H1 (cell line): ENCODE data around the gene COL20A1. TPM values are rescaled to one million over a fixed set of nuclear protein-coding genes. Genes with fewer than 3 reads are reported as not detected.

ENCODE experiments used
- CTCF ChIA-PET: fragments of 300-600 bp; sonication (Branson Sonifier 250); formaldehyde crosslinking; loops from one replicate; lab custom pipeline; 2021; ENCODE audit not compliant: partially characterized antibody; lab: Charles Lee
- POLR2A ChIA-PET: fragments of 300-600 bp; sonication (Branson Sonifier 250); formaldehyde crosslinking; loops from one replicate; lab custom pipeline; 2021; ENCODE audit warnings: inconsistent platforms; ENCODE audit not compliant: partially characterized antibody; lab: Charles Lee
- DNase-seq, 2 experiments: peaks; one replicate each; pipeline versions ENCODE4 v3.0.0 to v3.0.0-alpha.2; 2010 to 2022; ENCODE audit warnings: low spot score in 2 of 2, low read depth in 1 of 2, mixed read lengths in 1 of 2
- FAIRE-seq: peaks from 2 replicates; lab custom pipeline; 2011; peaks lifted over from hg19 to GRCh38; lab: Jason Lieb, UNC
- H2AFZ ChIP-seq: 2 replicates; pipeline ENCODE4 v1.8.1; 2012; ENCODE audit warnings: low read length, inconsistent platforms
- H2AK5ac ChIP-seq: 2 replicates; pipeline ENCODE4 v1.6.1; 2013; ENCODE audit warnings: low read depth, low read length
- H2BK120ac ChIP-seq: replicated peaks from 2 replicates; pipeline ENCODE3; 2013; ENCODE audit warnings: low read depth, low read length, inconsistent platforms
- H2BK12ac ChIP-seq: 2 replicates; pipeline ENCODE4 v1.6.1; 2013; ENCODE audit warnings: low read depth, low read length
- H2BK15ac ChIP-seq: 2 replicates; pipeline ENCODE4 v1.6.1; 2013; ENCODE audit warnings: low read length
- H2BK20ac ChIP-seq: 2 replicates; pipeline ENCODE4 v1.6.1; 2013; ENCODE audit warnings: low read length
- H2BK5ac ChIP-seq: 2 replicates; pipeline ENCODE4 v1.6.1; 2013; ENCODE audit warnings: low read depth, low read length
- H3K14ac ChIP-seq: 2 replicates; pipeline ENCODE4 v1.6.1; 2013; ENCODE audit warnings: inconsistent platforms; ENCODE audit not compliant: insufficient read length
- H3K18ac ChIP-seq: 2 replicates; pipeline ENCODE4 v1.6.1; 2013; ENCODE audit warnings: low read length; ENCODE audit errors: extremely low read depth
- H3K23ac ChIP-seq: 2 replicates; pipeline ENCODE4 v1.6.1; 2013; ENCODE audit warnings: inconsistent platforms; ENCODE audit not compliant: insufficient read length
- H3K23me2 ChIP-seq: 2 replicates; pipeline ENCODE4 v1.6.1; 2013; ENCODE audit warnings: low read depth, low read length
- H3K27ac ChIP-seq: 2 replicates; pipeline ENCODE4 v1.6.1; 2011; ENCODE audit warnings: low read depth, low read length, inconsistent platforms
- H3K27me3 ChIP-seq, 4 experiments: replicated peaks in 1 of 4; 1 replicate in 1 of 4; 2 replicates in 3 of 4; pipeline versions ENCODE4 v1.6.1 to v1.8.1; 2011 to 2013; ENCODE audit warnings: low read length in 3 of 4, mild to moderate bottlenecking in 3 of 4, inconsistent platforms in 2 of 4, mixed read lengths in 2 of 4, moderate library complexity in 1 of 4; ENCODE audit not compliant: control insufficient read depth in 3 of 4, insufficient read depth in 3 of 4; ENCODE audit errors: extremely low read depth in 1 of 4
- H3K36me3 ChIP-seq, 4 experiments: 2 replicates each; pipeline versions ENCODE4 v1.6.1 to v1.8.1; 2011 to 2013; ENCODE audit warnings: mild to moderate bottlenecking in 4 of 4, low read length in 3 of 4, moderate library complexity in 2 of 4, control low read depth in 1 of 4, inconsistent platforms in 1 of 4; ENCODE audit not compliant: insufficient read depth in 4 of 4, control insufficient read depth in 2 of 4
- H3K4ac ChIP-seq: replicated peaks from 2 replicates; pipeline ENCODE3; 2013; ENCODE audit warnings: low read length, low read depth, mixed read lengths, inconsistent platforms; ENCODE audit not compliant: insufficient read length
- H3K4me1 ChIP-seq, 4 experiments: replicated peaks in 1 of 4; 1 replicate in 1 of 4; 2 replicates in 3 of 4; pipeline versions ENCODE4 v1.6.1 to v1.8.1; 2011 to 2013; ENCODE audit warnings: low read length in 3 of 4, inconsistent platforms in 2 of 4, mixed read lengths in 1 of 4; ENCODE audit not compliant: insufficient read depth in 4 of 4, control insufficient read depth in 3 of 4
- H3K4me2 ChIP-seq, 2 experiments: 2 replicates each; pipeline versions ENCODE4 v1.6.1 to v1.8.1; 2011 to 2013; ENCODE audit warnings: low read depth in 2 of 2, low read length in 2 of 2, control low read depth in 1 of 2, inconsistent platforms in 1 of 2, mild to moderate bottlenecking in 1 of 2; ENCODE audit not compliant: insufficient read depth in 1 of 2
- H3K4me3 ChIP-seq, 4 experiments: fragments of 200-600, 300-600 bp in 1 of 4; sonication (generic), shearing (Covaris generic), sonication (Bioruptor Twin) in 1 of 4; 2 replicates each; pipeline versions ENCODE4 v1.5.1 to v1.8.1; 2011 to 2016; ENCODE audit warnings: low read length in 4 of 4, low read depth in 3 of 4, control low read depth in 2 of 4, inconsistent platforms in 2 of 4, mild to moderate bottlenecking in 2 of 4, mixed read lengths in 1 of 4, moderate library complexity in 1 of 4; ENCODE audit not compliant: insufficient read depth in 2 of 4; ENCODE audit errors: extremely low read depth in 1 of 4
- H3K56ac ChIP-seq: replicated peaks from 2 replicates; pipeline ENCODE3; 2013; ENCODE audit warnings: low read depth, mild to moderate bottlenecking, mixed read lengths, low read length, inconsistent platforms; ENCODE audit not compliant: insufficient read length
- H3K79me1 ChIP-seq: 2 replicates; pipeline ENCODE4 v1.6.1; 2013; ENCODE audit warnings: low read depth, low read length, control low read depth
- H3K79me2 ChIP-seq, 2 experiments: 2 replicates each; pipeline versions ENCODE4 v1.6.1 to v1.8.1; 2012 to 2013; ENCODE audit warnings: low read length in 2 of 2, mild to moderate bottlenecking in 2 of 2, inconsistent platforms in 1 of 2; ENCODE audit not compliant: insufficient read depth in 2 of 2, control insufficient read depth in 1 of 2
- H3K9ac ChIP-seq, 4 experiments: replicated peaks in 1 of 4; 1 replicate in 1 of 4; 2 replicates in 3 of 4; pipeline versions ENCODE4 v1.6.1 to v1.8.1; 2011 to 2013; ENCODE audit warnings: low read depth in 3 of 4, low read length in 3 of 4, control low read depth in 2 of 4, mild to moderate bottlenecking in 2 of 4, moderate library complexity in 2 of 4, inconsistent platforms in 1 of 4; ENCODE audit errors: extremely low read depth in 1 of 4
- H3K9me3 ChIP-seq, 2 experiments: 2 replicates each; pipeline versions ENCODE4 v1.6.1 to v1.8.1; 2012 to 2013; ENCODE audit warnings: mild to moderate bottlenecking in 2 of 2, moderate library complexity in 2 of 2, control low read depth in 1 of 2, inconsistent platforms in 1 of 2, low read depth in 1 of 2, low read length in 1 of 2, mixed read lengths in 1 of 2; ENCODE audit not compliant: insufficient read depth in 2 of 2
- H4K20me1 ChIP-seq, 2 experiments: replicated peaks in 1 of 2; 2 replicates each; pipeline versions ENCODE3 to v1.8.1; 2011 to 2013; ENCODE audit warnings: inconsistent platforms in 2 of 2, low read length in 2 of 2, mild to moderate bottlenecking in 1 of 2; ENCODE audit not compliant: insufficient read depth in 2 of 2, control insufficient read depth in 1 of 2
- H4K5ac ChIP-seq: 2 replicates; pipeline ENCODE4 v1.6.1; 2013; ENCODE audit warnings: low read length, low read depth, mixed read lengths, inconsistent platforms; ENCODE audit not compliant: insufficient read length
- H4K8ac ChIP-seq: 2 replicates; pipeline ENCODE4 v1.8.0; 2013; ENCODE audit warnings: mild to moderate bottlenecking, moderate library complexity, low read length, inconsistent platforms; ENCODE audit not compliant: insufficient read depth; ENCODE audit errors: extremely low read depth
- H4K91ac ChIP-seq: replicated peaks from 2 replicates; pipeline ENCODE3; 2013; ENCODE audit warnings: low read length, mixed read lengths, inconsistent platforms; ENCODE audit not compliant: insufficient read length
- CHD1 ChIP-seq: IDR thresholded peaks from 2 replicates; pipeline ENCODE4 v1.6.1; 2012; ENCODE audit warnings: low read depth, low read length, improper control_type of control experiment
- CREB1 ChIP-seq: IDR thresholded peaks from 2 replicates; pipeline ENCODE4 v1.6.1; 2012; ENCODE audit warnings: inconsistent platforms
- GABPA ChIP-seq: IDR thresholded peaks from 2 replicates; pipeline ENCODE4 v1.6.1; 2011; ENCODE audit warnings: mild to moderate bottlenecking, low read length, moderate library complexity, borderline replicate concordance; ENCODE audit not compliant: insufficient read depth
- HDAC2 ChIP-seq, 2 experiments: fragments of 300-600 bp in 1 of 2; sonication (generic) in 1 of 2; IDR thresholded peaks; 2 replicates each; pipeline ENCODE4 v1.6.1; 2011 to 2012; ENCODE audit warnings: low read depth in 2 of 2, low read length in 2 of 2, mild to moderate bottlenecking in 2 of 2, moderate library complexity in 2 of 2, borderline replicate concordance in 1 of 2, inconsistent platforms in 1 of 2
- POLR2A ChIP-seq, 2 experiments: IDR thresholded peaks; 1 replicate in 1 of 2; 2 replicates in 1 of 2; pipeline ENCODE4 v1.6.1; 2011; ENCODE audit warnings: low read depth in 2 of 2, low read length in 2 of 2, mild to moderate bottlenecking in 2 of 2; ENCODE audit errors: control extremely low read depth in 1 of 2
- POU5F1 ChIP-seq: IDR thresholded peaks from 2 replicates; pipeline ENCODE4 v1.6.1; 2011; ENCODE audit warnings: low read depth, mild to moderate bottlenecking, low read length, moderate library complexity
- SRF ChIP-seq: IDR thresholded peaks from 2 replicates; pipeline ENCODE4 v1.6.1; 2011; ENCODE audit warnings: mild to moderate bottlenecking, low read depth, low read length, moderate library complexity
- WGBS, 2 experiments: shearing (Covaris generic) in 1 of 2; methylation state at CpG; one replicate each; pipeline versions ENCODE4 v1.1.6 to v1.1.7; 2013 to 2015; ENCODE audit warnings: low lambda C conversion rate in 2 of 2, mixed read lengths in 2 of 2, inconsistent platforms in 1 of 2, low coverage in 1 of 2, missing lambda C conversion rate in 1 of 2; ENCODE audit not compliant: insufficient replicate concordance in 2 of 2, insufficient coverage in 1 of 2, insufficient read length in 1 of 2; ENCODE audit errors: extremely low coverage in 1 of 2, missing lambda C conversion rate in 1 of 2; 5-methylcytosine and 5-hydroxymethylcytosine counted together
- polyA plus RNA-seq, 7 experiments: library from polyadenylated mRNA; depleted of rRNA in 3 of 7; stranded (reverse) in 5 of 7; unstranded in 2 of 7; fragments of >200 nt in 5 of 7; fragments of 200-250 nt in 2 of 7; gene quantifications; 1 replicate in 5 of 7; 2 replicates in 1 of 7; 4 replicates in 1 of 7; pipeline versions ENCODE4 v1.2.1 to v1.2.3, GENCODE V29; 2011 to 2013; ENCODE audit warnings: missing spikeins in 2 of 7, mixed read lengths in 2 of 7
- total RNA-seq: library from RNA; stranded (reverse); fragmentation: NEBNext Ultra II Directional; extraction: Animal tissue kit (Norgen Biotek cat#: 25700); gene quantifications from 2 replicates; pipeline ENCODE4 v1.2.1, GENCODE V29; 2021

COL20A1 gene
- total and polyA plus RNA-seq, 2 of the 8 experiments (the other 6 are each of a cell fraction or from before 2014, with no cell fraction given), result 0.19 to 0.21 TPM

GRCh38 chr20:63283397-63284082, 9.4 kb upstream of the COL20A1 start:
- CTCF ChIA-PET, result interaction anchor here (1.1 to 9.6 kb wide), 7 partner anchors 7 to 93 kb away, joined by 3 to 82 read pairs (median 3); partner anchors contain the start of gene YTHDF1
- H2AK5ac ChIP-seq, result no peak overlapping the region
- no peak overlapping the region for H3K23ac ChIP-seq
- no peak overlapping the region for H3K18ac ChIP-seq
- no peak overlapping the region for H3K27ac ChIP-seq
- H2BK12ac ChIP-seq, result no peak overlapping the region
- TF ChIP-seq CREB1, result no peak
- TF ChIP-seq SRF, result no peak
- TF ChIP-seq GABPA, result no peak
- no peak for TF ChIP-seq HDAC2 (IDR thresholded peaks at IDR 0.05; ENCODE audit: borderline replicate concordance in 1 of 2, low read depth in 2 of 2, low read length in 2 of 2)
- TF ChIP-seq CHD1, result no peak
- TF ChIP-seq POLR2A (IDR thresholded peaks at IDR 0.05; ENCODE audit: control extremely low read depth in 1 of 2, low read depth in 2 of 2, low read length in 2 of 2), result no peak
- TF ChIP-seq POU5F1, result no peak
- POLR2A ChIA-PET, result interaction anchor here (5.3 kb wide), 1 partner anchor 8 kb away, joined by 26 read pairs; the partner anchor contains the start of gene COL20A1
- no peak overlapping the region for H2BK20ac ChIP-seq
- no peak overlapping the region for H3K14ac ChIP-seq
- 0 out of 2 replicates have a peak, but pooled peaks cover 2% of the 10 kb centered on the region for H3K79me1 ChIP-seq
- no peaks in the 10 kb centered on the region for H3K9me3 ChIP-seq
- no peak overlapping the region for H2AFZ ChIP-seq
- H3K79me2 ChIP-seq, result no peaks in the 10 kb centered on the region
- H2BK5ac ChIP-seq, result no peak overlapping the region
- FAIRE-seq (no peak), DNase-seq (no peak)
- no peaks in the 10 kb centered on the region for H3K23me2 ChIP-seq
- H4K5ac ChIP-seq, result no peak overlapping the region
- H4K20me1 ChIP-seq, result peaks cover 3 to 18% of the 10 kb centered on the region in 2 experiments
- no peak overlapping the region for H3K9ac ChIP-seq
- WGBS, 2 experiments, result 85% methylated on average over 30 of the region's 33 CpGs; no CpG with 5 or more reads in 1 of the 2 experiments
- H3K4ac ChIP-seq, result no peak overlapping the region
- no peaks in the 10 kb centered on the region for H3K27me3 ChIP-seq
- no peak overlapping the region for H3K4me2 ChIP-seq
- no peak overlapping the region for H3K4me3 ChIP-seq
- no peak overlapping the region for H2BK120ac ChIP-seq
- H2BK15ac ChIP-seq, result no peak overlapping the region
- H3K4me1 ChIP-seq, result no peaks in the 10 kb centered on the region
- peak overlapping the region; percentile 74; the same call in 1 of the 2 replicates for H4K8ac ChIP-seq
- no peak overlapping the region for H3K56ac ChIP-seq
- peaks cover 0 to 44% (median 13%) of the 10 kb centered on the region in 4 experiments for H3K36me3 ChIP-seq
- no peak overlapping the region for H4K91ac ChIP-seq
